COLO829 (cell line): ENCODE measurements around the gene LDLRAD2.
A peak's percentile ranks its signal among the peaks of the same experiment; 100 is the strongest.
"Not testable (repeated sequence)": the region's sequence is repeated elsewhere in the genome, so short reads cannot be mapped to it uniquely, and the experiment has no call there.

Source experiments
- DNase-seq: peaks from one replicate; pipeline ENCODE4 v3.0.0; 2012; ENCODE audit warnings: low spot score

LDLRAD2 gene, protein sequence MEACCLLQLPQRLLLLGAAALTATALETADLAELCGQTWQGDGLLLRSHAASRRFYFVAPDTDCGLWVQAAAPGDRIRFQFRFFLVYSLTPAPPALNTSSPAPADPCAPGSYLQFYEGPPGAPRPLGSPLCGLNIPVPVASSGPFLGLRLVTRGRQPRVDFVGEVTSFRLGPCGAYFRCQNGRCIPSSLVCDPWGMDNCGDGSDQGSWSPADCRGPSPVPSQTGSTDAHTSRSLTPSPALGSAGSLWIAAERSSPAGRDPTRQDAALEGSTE

DNA sequence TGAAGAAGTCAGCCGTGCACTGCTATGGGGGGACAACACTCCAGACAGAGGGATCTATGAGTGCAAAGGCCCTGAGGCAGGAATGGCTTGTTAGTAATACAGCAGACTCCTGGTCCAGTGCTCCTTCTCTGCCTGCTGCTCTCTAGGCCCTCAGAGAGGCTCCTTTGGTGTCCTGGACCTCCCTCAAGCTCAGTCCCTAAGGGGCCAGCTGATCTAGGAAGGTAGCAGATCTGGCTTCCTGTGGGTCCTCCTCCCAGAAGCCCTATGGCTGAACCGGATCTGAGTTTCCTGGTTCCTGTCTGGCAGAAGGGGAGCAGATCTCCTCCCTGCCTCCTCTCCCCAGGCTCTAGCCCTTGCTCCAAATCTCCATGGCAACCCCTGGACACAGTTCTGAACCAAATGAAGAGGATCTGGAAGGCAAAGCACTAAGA lies at the start of gene LDLRAD2:
Gene LDLRAD2 (plus strand): TSS at position 391 of the 431 bp plus-strand sequence. CDS start 187 bp downstream, outside the sequence.
- DNase-seq = no peak

DNA sequence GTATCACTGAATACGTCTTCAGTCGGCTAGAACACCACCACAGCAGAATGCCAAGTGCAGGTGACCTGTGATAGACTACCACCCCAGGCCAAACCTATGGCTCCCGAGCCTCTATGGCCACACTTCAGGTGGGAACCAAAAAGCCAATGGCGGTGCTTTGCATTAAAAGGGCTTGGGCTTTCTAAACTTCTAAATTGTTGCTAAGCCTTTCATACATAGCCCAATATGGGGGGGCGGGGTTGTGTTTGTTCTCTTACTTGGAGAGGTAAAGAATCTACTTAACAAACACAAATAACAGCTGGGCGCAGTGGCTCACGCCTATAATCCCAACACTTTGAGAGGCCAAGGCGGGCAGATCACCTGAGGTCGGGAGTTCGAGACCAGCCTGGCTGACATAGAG lies 48.8 kb upstream of the LDLRAD2 start:
- DNase-seq = no peak

DNA sequence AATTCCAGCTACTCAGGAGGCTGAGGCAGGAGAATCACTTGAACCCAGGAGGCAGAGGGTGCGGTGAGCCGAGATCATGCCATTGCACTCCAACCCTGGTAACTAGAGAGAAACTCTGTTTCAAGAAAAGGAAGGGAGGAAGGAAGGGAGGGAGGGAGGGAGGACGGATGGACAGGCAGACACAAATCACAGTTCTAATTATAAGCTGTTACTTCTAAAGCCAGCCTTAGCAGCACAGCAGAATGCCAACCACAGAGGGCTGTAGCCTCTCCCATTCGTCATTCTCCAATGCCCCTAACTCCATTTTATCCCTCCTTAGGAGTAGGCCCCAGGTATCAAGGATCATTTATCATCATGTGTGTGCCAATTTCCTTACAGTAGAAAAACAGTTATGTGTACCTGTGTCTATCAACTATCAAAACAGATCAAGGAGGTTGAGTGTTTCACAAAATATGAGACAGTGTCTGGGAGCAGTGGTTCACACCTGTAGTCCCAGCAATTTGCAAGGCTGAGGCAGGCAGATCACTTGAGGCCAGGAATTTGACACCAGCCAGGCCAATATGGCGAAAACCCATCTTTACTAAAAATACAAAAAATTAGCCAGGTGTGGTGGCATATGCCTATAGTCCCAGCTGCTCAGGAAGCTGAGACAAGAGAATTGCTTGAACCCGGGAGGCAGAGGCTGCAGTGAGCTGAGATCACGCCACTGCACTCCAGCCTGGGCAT lies 48.2 kb upstream of the LDLRAD2 start:
- no peak for DNase-seq

DNA sequence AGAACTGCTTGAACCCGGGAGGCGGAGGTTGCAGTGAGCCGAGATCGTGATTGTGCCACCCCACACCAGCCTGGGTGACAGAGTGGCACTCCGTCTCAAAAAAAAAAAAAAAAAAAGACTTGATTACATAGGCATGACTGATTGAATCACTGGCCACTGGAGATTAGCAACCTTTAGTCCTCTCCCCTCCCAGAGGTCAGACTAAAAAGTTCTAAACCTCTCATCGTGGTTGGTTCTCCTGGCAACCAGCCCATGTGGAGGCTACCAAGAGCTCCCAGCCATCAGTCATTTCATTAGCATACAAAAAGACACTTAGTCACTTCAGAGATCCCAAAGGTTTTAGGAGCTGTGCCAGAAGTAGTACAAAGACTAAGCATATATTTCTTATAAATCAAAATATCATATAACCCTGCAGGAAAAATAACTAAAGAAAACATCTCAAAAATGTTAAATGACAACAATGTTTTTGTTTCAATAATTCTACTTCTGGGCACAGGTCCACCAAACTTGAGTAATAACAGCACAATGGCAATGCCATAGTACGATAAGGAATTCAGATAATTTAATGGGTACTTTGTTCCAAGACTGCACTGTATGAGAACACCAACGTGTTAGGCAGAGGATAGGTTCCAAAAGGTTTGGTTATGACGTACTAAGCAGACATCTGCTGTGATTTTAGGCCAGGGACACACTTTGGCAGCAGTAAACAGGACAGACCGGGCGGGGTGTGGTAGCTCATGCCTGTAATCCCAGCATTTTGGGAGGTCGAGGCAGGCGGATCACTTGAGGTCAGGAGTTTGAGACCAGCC lies 47.2 kb upstream of the LDLRAD2 start:
- peak; percentile 66 for DNase-seq

DNA sequence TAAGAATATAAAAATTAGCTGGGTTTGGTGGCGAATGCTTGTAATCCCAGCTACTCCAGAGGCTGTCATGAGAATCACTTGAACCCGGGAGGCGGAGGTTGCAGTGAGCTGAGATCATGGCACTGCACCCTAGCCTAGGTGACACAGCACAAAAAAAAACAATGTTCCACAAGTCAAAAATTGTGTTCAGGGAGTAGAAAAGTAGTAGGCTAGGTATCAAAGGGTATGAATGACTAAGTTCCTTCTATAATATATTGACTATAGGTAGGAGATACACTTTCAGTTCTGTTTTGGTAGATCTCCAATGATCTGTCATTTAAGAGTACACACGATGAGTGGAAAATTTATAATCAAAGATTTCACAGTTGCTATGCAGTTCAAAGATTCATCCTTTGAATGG lies 45.9 kb upstream of the LDLRAD2 start:
- no peak for DNase-seq

DNA sequence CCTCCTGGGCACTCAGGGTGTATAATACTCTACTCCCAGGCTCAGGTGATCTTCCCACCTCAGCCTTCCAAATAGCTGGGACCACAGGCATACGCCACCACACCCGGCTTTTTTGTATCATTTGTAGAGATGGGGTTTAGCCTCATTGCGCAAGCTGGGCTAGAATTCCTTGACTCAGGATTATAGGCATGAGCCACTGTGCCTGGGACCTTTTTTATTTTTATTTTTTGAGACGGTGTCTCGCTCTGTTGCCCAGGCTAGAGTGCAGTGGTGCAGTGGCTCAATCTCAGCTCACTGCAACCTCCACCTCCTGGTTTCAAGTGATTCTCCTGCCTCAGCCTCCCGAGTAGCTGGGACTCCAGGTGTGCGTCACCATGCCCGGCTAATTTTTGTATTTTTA lies 45.0 kb upstream of the LDLRAD2 start:
- not testable (repeated sequence) for DNase-seq

DNA sequence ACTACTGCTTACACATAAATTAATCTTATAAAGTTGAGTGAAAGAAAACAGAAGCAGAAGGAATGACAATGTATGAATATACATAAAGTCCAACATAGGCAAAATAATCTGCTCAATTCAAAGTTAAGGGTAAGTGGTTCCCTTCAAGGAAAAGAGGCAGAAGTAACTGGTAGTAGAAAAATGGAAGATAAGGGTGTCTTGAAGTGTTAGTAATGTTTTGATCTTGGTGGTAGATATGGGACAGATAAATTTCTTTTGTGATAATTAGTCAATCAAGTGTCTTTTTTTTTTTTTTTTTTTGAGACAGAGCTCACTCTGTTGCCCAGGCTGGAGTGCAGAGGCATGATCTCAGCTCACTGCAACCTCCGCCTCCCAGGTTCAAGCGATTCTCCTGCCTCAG lies 41.9 kb upstream of the LDLRAD2 start:
- no peak for DNase-seq

DNA sequence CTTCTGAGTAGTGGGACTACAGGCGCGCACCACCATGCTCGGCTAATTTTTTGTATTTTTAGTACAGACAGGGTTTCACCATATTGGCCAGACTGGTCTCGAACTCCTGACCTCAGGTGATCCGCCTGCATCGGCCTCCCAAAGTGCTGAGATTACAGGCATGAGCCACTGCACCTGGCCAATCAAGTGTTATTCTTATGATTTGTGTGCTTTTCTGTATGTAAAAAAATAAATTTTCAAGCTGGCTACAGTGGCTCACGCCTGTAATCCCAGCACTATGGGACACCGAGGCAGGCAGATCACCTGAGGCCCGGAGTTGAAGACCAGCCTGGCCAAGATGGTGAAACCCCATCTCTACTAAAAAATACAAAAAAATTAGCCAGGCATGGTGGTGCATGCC lies 41.5 kb upstream of the LDLRAD2 start:
- not testable (repeated sequence) for DNase-seq

DNA sequence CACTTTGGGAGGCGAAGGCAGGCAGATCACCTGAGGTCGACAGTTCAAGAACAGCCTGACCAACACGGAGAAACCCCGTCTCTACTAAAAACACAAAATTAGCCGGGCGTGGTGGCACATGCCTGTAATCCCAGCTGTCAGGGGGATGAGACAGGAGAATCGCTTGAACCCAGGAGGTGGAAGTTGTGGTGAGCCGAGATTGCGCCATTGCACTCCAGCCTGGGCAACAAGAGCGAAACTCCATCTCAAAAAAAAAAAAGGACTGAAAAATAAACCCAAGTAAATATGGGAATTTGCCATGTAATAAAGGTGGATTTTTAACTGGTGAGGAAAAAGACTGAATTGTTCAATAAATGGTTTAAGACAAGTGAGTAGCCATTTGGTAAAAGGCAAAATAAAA lies 40.4 kb upstream of the LDLRAD2 start:
- not testable (repeated sequence) for DNase-seq

DNA sequence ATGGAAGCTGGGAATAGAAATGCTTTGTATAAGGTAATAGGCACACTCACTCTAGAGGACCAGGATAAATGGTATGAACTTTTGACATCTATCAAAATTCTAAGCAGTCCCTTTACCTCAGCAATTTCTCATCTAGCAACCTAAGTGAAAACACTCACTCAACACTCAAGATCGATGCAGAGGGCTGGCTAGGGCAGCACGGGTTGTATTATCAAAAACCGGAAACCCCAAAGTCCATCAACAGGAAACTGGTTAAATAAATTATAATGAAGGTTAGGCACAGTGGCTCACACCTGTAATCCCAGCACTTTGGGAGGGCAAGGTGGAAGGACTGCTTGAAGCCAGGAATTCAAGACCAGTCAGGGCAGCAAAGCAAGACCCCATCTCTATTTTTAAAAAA lies 38.5 kb upstream of the LDLRAD2 start:
- DNase-seq = no peak

DNA sequence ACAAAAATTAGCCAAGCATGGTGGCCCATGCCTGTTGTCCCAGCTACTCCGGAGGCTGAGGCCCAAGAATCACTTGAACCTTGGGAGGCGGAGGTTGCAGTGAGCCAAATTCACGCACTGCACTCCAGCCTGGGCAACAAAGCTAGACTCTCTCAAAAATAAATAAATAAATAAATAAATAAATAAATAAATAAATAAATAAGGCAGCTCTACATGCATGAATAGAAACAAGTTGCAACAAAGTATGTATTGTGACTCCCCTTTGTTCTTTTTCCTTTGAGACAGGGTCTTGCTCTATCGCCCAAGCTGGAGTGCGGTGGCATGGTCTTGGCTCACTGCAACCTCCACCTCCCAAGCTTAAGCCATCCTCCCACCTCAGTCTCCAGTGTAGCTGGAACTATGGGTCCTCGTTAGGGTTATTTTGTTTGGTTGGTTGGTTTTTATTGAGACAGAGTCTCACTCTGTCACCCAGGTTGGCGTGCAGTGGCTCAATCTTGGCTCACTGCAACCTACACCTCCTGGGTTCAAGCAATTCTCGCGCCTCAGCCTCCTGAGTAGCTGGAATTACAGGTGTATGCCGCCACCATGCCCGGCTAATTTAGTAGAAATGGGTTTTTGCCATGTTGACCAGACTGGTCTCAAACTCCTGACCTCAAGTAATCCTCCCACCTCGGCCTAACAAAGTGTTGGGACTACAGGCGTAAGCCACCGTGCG lies 37.1 kb upstream of the LDLRAD2 start:
- no peak for DNase-seq

DNA sequence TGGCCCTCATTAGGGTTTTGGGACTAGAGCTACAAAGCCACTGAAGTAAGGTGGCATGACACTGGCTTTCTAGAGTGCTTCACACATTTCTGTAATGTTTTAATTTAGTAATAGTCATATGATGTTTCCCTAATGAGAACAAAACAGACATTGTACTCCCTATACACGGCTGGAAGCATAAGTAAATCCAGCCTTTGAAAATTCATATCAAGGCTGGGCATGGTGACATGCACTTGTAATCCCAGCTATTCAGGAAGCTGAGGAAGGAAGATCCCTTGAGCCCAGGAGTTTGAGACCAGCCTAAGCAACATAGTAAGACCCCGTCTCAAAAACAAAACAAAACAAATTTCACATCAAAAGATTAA lies 36.5 kb upstream of the LDLRAD2 start:
- DNase-seq = peak; percentile 62

DNA sequence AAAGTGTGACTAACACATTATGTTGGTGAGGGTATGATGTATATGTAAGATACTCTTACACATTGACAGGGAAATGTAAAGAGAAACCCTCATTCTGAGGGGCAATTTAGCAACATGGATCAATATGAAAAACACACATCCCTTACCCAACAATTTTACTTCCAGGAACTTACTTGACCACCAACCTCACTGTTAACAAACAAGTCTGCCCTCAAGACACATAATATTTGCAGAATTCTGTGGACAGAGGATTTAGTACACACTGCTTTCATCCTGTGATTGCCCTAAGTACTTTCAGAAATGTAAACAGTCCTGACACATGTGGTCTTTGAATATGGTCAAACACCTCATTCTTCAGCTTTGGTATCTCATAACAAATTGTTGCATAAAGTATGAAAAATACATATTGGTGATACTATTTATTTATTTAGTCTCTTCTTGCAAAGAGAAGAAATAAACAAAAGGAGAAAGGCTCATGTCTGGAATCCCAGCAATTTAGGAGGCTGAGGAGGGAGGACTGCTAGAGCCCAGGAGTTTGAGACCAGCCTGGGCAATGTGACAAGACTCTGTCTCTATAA lies 36.0 kb upstream of the LDLRAD2 start:
- no peak for DNase-seq

DNA sequence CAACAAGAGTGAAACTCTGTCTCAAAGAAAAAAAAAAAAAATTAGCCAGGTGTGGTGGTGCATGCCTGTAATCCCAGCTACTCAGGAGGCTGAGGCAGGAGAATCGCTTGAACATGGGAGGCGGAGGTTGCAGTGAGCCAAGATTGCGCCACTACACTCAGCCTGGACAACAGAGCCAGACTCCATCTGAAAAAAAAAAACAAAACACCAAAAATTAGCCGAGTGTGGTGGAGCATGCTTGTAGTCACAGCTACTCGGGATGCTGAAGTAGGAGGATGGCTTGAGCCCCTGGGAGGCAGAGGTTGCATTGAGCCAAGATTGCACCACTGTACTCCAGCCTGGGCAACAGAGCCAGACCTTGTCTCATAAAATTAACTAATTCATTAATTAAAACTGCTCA lies 35.1 kb upstream of the LDLRAD2 start:
- not testable (repeated sequence) for DNase-seq

DNA sequence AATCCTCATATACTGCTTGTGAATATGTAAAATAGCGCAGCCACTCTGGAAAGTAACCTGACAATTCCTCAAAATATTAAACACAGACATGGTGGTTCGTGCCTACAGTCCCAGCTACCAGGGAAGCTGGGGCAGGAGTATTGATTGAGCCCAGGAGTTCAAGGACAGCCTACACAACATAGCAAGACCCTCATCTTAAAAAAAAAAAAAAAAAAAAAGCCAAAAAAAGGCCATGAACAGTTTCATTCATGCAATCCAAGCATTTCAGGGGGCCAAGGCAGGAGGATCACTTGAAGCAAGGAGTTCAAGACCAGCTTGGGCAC lies 33.7 kb upstream of the LDLRAD2 start:
- no peak for DNase-seq

DNA sequence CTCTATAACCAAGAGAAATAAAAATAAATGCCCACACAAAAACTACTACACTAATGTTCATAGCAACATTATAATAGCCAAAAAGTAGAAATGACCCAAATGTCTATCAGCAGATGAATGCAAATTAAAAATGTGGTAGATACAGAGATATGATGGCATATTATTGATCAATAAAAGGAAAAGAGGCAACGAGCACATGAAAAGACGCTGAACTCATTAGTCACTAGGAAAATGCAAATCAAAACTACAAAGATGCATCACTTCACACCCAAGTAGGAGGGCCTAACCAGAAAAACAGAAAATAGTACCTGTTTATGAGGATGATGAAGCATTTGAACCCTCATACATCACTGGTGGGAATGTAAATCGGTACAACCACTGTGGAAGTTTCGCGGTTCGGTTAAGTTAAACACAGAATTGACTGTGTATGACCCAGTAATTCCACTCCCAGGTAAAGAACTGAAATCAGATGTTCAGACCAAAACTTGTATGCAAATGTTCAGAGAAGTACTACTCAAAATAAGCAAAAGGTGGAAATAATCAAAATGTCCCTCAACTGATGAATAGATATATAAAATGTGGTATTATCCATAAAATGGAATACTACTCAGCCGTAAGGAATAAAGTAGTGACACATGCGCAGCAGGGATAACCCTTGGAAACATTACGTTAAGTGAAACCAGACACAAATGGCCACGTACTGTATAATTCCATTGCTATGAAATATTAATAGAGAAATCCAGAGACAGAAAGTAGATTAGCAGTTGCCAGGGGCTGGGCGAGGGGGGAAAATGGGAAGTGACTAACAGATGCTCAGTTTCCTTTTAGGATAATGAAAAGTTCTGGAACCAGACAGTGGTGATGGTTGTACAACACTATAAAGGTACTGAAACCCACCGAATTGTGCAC lies 32.2 kb upstream of the LDLRAD2 start:
- no peak for DNase-seq

DNA sequence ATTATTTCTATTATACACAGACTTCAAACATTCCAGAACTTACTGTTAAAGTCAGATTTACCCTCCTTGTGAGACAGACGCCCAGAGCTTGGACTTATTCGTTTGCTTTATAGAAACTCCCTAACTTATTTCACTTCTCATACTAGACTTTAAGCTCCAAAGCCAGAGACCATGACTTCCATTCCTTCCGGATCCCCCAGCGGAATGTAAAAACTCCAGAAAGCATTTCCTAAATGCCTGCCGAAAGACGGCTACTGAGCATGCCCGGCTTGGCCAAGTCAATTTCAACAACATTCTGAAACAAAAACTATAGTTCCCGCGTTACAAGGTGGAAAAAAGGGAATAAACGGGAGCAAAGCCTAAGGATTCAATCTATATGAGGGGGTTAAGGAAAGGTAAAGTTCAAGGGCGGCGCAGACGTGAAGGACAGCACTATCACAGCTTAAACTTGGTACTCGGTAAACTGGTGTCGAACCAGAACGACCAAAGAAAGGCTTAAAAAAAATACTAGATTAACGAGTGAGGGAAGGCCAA lies 30.2 kb upstream of the LDLRAD2 start:
- no peak for DNase-seq

DNA sequence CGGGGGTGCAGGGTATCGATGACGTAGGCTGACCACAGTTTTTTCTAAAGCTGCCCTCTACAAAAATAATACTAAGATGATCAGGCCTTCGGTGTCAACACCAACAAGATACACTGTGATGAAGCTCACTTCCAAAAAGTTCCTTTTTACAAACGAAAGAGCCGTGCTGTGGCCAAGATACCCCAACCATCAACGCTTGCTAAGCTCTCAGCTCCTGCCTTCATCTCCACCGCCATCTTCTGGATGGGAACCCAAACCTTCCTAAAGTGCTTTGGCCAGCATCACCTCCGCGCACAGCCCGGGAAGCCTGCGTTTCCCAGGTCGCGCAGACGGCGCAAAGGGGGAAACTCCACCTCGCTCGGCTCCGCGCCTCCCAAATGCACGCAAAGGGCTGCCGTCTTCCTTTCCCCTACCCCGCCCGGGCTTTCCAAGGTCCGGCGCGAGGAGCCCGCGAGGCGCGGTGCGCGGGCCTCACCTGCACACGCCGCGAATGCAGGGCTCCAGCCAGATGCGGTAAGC lies 29.7 kb upstream of the LDLRAD2 start:
- DNase-seq = no peak

DNA sequence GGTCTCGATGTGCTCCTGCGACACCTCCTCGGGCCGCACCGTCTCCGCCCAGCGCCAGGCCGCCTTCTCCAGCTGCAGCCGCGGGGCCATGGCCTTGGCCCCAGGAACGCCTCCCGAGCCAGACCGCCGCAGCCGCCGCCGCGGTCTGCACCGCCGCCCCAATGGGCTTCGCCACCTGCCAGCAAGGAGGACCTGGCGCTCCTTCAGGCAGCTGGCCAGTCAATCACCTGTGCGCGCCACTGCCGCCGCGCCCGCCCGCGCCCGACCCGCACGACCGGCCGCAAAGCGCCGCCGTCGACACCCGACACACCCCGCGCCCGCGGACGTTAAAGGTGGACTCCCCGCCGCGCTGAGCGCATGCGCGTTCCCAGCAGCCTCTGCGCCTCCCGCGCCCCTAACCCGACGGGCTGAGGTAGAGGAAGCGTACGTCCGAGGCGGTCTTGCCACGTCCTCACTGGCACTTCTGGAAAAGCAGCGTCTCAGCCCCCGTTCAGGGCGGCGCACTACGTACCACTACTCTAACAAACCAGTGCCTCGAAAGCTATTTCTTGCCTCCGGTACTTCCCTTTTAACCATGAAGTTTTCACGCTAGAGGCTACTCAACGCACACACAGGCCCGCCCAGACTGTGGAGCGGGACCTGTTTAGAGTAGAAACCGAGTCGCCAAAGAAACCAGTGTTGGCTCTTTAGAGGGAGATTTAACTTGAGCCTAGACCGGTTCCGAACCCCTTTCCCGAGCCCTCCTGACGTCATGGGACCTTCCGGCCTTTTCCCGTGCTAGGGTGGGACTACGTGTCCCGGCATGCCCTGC lies 29.0 kb upstream of the LDLRAD2 start, which contains the start of gene USP48:
Gene USP48 (minus strand): TSS at position 282 of the 811 bp plus-strand sequence. CDS start 192 bp downstream, at position 90.
- DNase-seq = peak; percentile 76
